ENCODE data around the gene UTF1.

Gene UTF1

GRCh38 chr10:133253361-133253955 is 23.4 kb downstream of the UTF1 start:
- H3K4me3 ChIP-seq (ENCODE audit: control insufficient read depth, low read depth, low read length), result no peak overlapping the region
- no peak for TF ChIP-seq CTCF (conservative IDR thresholded peaks at IDR 0.05; ENCODE audit: control insufficient read depth, insufficient read depth, low read depth, low read length)
- no peak for DNase-seq (ENCODE audit: low read depth)

GRCh38 chr10:133254421-133255120 is 24.6 kb downstream of the UTF1 start:
- no peak overlapping the region for H3K4me3 ChIP-seq (ENCODE audit: control insufficient read depth, low read depth, low read length)
- TF ChIP-seq CTCF (conservative IDR thresholded peaks at IDR 0.05; ENCODE audit: control insufficient read depth, insufficient read depth, low read depth, low read length), result no peak
- DNase-seq (ENCODE audit: low read depth), result no peak

- no peak overlapping the region for H3K4me3 ChIP-seq (ENCODE audit: control insufficient read depth, low read depth, low read length)
- DNase-seq (ENCODE audit: low read depth), result no peak
- TF ChIP-seq CTCF (conservative IDR thresholded peaks at IDR 0.05; ENCODE audit: control insufficient read depth, insufficient read depth, low read depth, low read length), result no peak
Observed at GRCh38 chr10:133255323-133255722, 25.3 kb downstream of the UTF1 start.

- peak; percentile 27 for TF ChIP-seq CTCF (conservative IDR thresholded peaks at IDR 0.05; ENCODE audit: control insufficient read depth, insufficient read depth, low read depth, low read length)
- DNase-seq (ENCODE audit: low read depth), result peak; percentile 36
- no peak overlapping the region for H3K4me3 ChIP-seq (ENCODE audit: control insufficient read depth, low read depth, low read length)
Observed at GRCh38 chr10:133257489-133258065, 27.6 kb downstream of the UTF1 start.

GRCh38 chr10:133258066-133258817 is 28.2 kb downstream of the UTF1 start:
- H3K4me3 ChIP-seq (ENCODE audit: control insufficient read depth, low read depth, low read length), result no peak overlapping the region
- TF ChIP-seq CTCF (conservative IDR thresholded peaks at IDR 0.05; ENCODE audit: control insufficient read depth, insufficient read depth, low read depth, low read length), result no peak
- no peak for DNase-seq (ENCODE audit: low read depth)

GRCh38 chr10:133258818-133259601 is 29.0 kb downstream of the UTF1 start:
- TF ChIP-seq CTCF (conservative IDR thresholded peaks at IDR 0.05; ENCODE audit: control insufficient read depth, insufficient read depth, low read depth, low read length), result no peak
- peak; percentile 99 for DNase-seq (ENCODE audit: low read depth)
- no peak overlapping the region for H3K4me3 ChIP-seq (ENCODE audit: control insufficient read depth, low read depth, low read length)

Data from fibroblast of mammary gland (primary cell).